ENCODE data around the gene ARID4B. TPM values are rescaled to one million over a fixed set of nuclear protein-coding genes. Genes with fewer than 3 reads are reported as not detected.
"Not testable (repeated sequence)": the region's sequence is repeated elsewhere in the genome, so short reads cannot be mapped to it uniquely, and the experiment has no call there.

The ARID4B gene
- total RNA-seq, 6 experiments from 2014 or later: 19.4 to 22.8 (median 20.5) TPM

GRCh38 chr1:235275223-235275622 is 52.8 kb downstream of the ARID4B start:
- H3K36me3 Mint-ChIP-seq (ENCODE audit: low read depth): no peaks in the 10 kb centered on the region; the same call in 1 of the 2 replicates
- TF ChIP-seq CTCF (IDR thresholded peaks at IDR 0.05): no peak
- no peak overlapping the region for H3K27ac Mint-ChIP-seq
- H3K27me3 Mint-ChIP-seq (ENCODE audit: insufficient read depth): no peaks in the 10 kb centered on the region
- DNase-seq: no peak
- no peak overlapping the region for H3K4me3 Mint-ChIP-seq
- H3K9me3 Mint-ChIP-seq: no peaks in the 10 kb centered on the region
- H3K4me1 Mint-ChIP-seq (ENCODE audit: low read depth): peaks cover 27% of the 10 kb centered on the region

- TF ChIP-seq CTCF (IDR thresholded peaks at IDR 0.05): no peak
- Mint-ChIP-seq H3K4me3 (no peak overlapping the region), H3K27ac (no peak overlapping the region), H3K27me3 (ENCODE audit: insufficient read depth) (no peaks in the 10 kb centered on the region; the same call in 1 of the 2 replicates), H3K4me1 (ENCODE audit: low read depth) (peaks cover 25% of the 10 kb centered on the region), H3K9me3 (no peaks in the 10 kb centered on the region), H3K36me3 (ENCODE audit: low read depth) (peaks cover 4% of the 10 kb centered on the region)
- DNase-seq: no peak
Measured at GRCh38 chr1:235272851-235273250, 55.1 kb downstream of the ARID4B start.

- peaks cover 30% of the 10 kb centered on the region for H3K4me1 Mint-ChIP-seq (ENCODE audit: low read depth)
Measured at GRCh38 chr1:235270625-235271024, 57.4 kb downstream of the ARID4B start.

GRCh38 chr1:235269990-235270389 is 58.0 kb downstream of the ARID4B start:
- DNase-seq; H3K36me3 Mint-ChIP-seq (ENCODE audit: low read depth); H3K9me3 Mint-ChIP-seq; H3K27me3 Mint-ChIP-seq (ENCODE audit: insufficient read depth): not testable (repeated sequence)
- peaks cover 32% of the 10 kb centered on the region for H3K4me1 Mint-ChIP-seq (ENCODE audit: low read depth)
- H3K4me3 Mint-ChIP-seq: peak overlapping the region; percentile 82; the same call in 1 of the 2 replicates
- peak overlapping the region; percentile 76 for H3K27ac Mint-ChIP-seq

More at GRCh38 chr1:235270625-235271024, 57.4 kb downstream of the ARID4B start:
- Mint-ChIP-seq H3K27ac (peak overlapping the region; percentile 76), H3K4me3 (peak overlapping the region; percentile 82), H3K9me3 (no peaks in the 10 kb centered on the region), H3K36me3 (ENCODE audit: low read depth) (peaks cover 6% of the 10 kb centered on the region), H3K27me3 (ENCODE audit: insufficient read depth) (no peaks in the 10 kb centered on the region; the same call in 1 of the 2 replicates)
- TF ChIP-seq CTCF (IDR thresholded peaks at IDR 0.05): no peak; the same call in 1 of the 2 replicates
- DNase-seq: peak; percentile 37

DNA sequence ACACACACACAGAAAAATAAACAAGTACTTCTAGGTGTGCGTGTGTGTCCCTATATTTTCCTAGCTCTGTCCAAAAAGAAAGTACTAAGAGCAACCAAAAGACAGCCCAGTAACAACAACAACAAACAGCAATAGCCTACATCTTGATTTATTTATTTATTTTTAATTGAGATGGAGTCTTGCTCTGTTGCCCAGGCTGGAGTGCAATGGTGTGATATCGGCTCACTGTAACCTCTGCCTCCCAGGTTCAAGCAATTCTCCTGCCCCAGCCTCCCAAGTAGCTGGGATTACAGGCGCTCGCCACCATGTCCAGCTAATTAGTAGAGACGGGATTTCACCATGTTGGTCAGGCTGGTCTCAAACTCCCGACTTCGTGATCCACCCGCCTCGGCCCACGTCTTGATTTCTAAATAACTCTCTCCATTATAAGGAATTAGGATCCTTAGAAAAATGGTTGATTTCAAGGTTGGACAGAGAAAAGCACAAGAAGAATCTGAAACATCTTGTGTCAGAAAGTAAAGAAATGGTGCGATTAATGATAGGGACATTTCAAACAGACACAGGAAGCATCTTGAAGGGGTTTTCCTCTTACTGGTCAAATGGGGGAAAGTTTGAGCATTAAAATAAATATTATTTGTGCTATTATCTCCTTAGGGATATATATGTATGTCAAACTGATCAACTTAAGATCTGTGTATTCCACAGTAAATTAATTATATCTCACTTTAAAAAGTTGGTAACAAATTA is 59.4 kb downstream of the ARID4B start:
- Mint-ChIP-seq H3K9me3 (no peaks in the 10 kb centered on the region), H3K4me1 (ENCODE audit: low read depth) (peaks cover 32% of the 10 kb centered on the region), H3K4me3 (no peak overlapping the region), H3K36me3 (ENCODE audit: low read depth) (peaks cover 6% of the 10 kb centered on the region), H3K27me3 (ENCODE audit: insufficient read depth) (no peaks in the 10 kb centered on the region; the same call in 1 of the 2 replicates), H3K27ac (no peak overlapping the region)
- no peak for DNase-seq
- no peak for TF ChIP-seq CTCF (IDR thresholded peaks at IDR 0.05)

DNA sequence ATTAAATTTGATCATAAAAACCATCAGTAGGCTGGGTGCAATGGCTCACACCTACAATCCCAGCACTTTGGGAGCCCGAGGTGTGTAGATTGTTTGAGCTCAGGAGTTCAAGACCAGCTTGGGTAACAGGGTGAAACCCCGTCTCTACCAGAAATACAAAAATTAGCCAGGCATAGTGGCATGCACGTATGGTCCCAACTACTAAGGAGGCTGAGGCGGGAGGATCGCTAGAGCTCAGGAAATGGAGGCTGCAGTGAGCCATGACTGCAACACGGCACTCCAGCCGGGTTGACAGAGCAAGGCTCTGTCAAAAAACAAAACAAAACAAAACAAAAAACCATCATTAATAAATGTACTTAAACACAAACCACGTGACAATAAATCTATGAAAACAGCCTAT is 61.0 kb downstream of the ARID4B start:
- Mint-ChIP-seq H3K9me3 (no peaks in the 10 kb centered on the region), H3K36me3 (ENCODE audit: low read depth) (peaks cover 6% of the 10 kb centered on the region), H3K4me1 (ENCODE audit: low read depth) (peaks cover 31% of the 10 kb centered on the region), H3K27ac (no peak overlapping the region), H3K27me3 (ENCODE audit: insufficient read depth) (no peaks in the 10 kb centered on the region; the same call in 1 of the 2 replicates), H3K4me3 (no peak overlapping the region)
- DNase-seq: no peak
- TF ChIP-seq CTCF (IDR thresholded peaks at IDR 0.05): no peak

All from HFFc6 (cell line).